PC-9 (cell line): ENCODE data around the gene UBE3A. TPM values are rescaled to one million over a fixed set of nuclear protein-coding genes. Genes with fewer than 3 reads are reported as not detected.
A peak's percentile ranks its signal among the peaks of the same experiment; 100 is the strongest.

ENCODE experiments used
- BruUV-seq: library from RNA; stranded (reverse); fragments of 400-500 nt; replicated peaks from 2 replicates; lab custom pipeline; 2021; lab: Mats Ljungman, UMichigan
- CTCF ChIA-PET: fragments of 300-600 bp; sonication (Branson Sonifier 250); formaldehyde crosslinking; loops from one replicate; lab custom pipeline; 2022; ENCODE audit warnings: antibody characterized with exemption; lab: Charles Lee
- POLR2A ChIA-PET: fragments of 300-600 bp; sonication (Branson Sonifier 250); formaldehyde crosslinking; loops from one replicate; lab custom pipeline; 2022; ENCODE audit warnings: antibody characterized with exemption; ENCODE audit not compliant: unreplicated experiment; lab: Charles Lee
- DNase-seq, 2 experiments: peaks; one replicate each; pipeline versions ENCODE4 v3.0.0 to v3.0.0-alpha.2; 2015 to 2022; ENCODE audit warnings: mixed read lengths in 1 of 2
- H2AFZ ChIP-seq: fragments of 200-600 bp; sonication (generic); 2 replicates; pipeline ENCODE4 v1.8.1; 2017; ENCODE audit warnings: antibody characterized with exemption
- H3F3A ChIP-seq: fragments of 200-600 bp; sonication (generic); 2 replicates; pipeline ENCODE4 v1.8.1; 2017; ENCODE audit warnings: antibody characterized with exemption, mild to moderate bottlenecking, low read depth; ENCODE audit not compliant: insufficient read depth
- H3K27ac ChIP-seq: fragments of 200-600 bp; sonication (generic); 2 replicates; pipeline ENCODE4 v1.6.1; 2016; ENCODE audit warnings: mixed run types
- H3K27me3 ChIP-seq: fragments of 200-600 bp; sonication (generic); 2 replicates; pipeline ENCODE4 v1.6.1; 2016; ENCODE audit warnings: low read depth, mixed run types; ENCODE audit not compliant: insufficient read depth
- H3K36me3 ChIP-seq: fragments of 200-600 bp; sonication (generic); 2 replicates; pipeline ENCODE4 v1.6.1; 2016; ENCODE audit warnings: low read depth, mixed run types
- H3K4me1 ChIP-seq: fragments of 200-600 bp; sonication (generic); replicated peaks from 2 replicates; pipeline ENCODE4 v1.6.1; 2016; ENCODE audit warnings: mixed run types; ENCODE audit not compliant: insufficient read depth
- H3K4me2 ChIP-seq: fragments of 200-600 bp; sonication (generic); 2 replicates; pipeline ENCODE4 v1.6.1; 2017; ENCODE audit warnings: mixed run types
- H3K4me3 ChIP-seq: fragments of 200-600 bp; sonication (generic); 2 replicates; pipeline ENCODE4 v1.6.1; 2016; ENCODE audit warnings: mixed run types
- H3K79me2 ChIP-seq: fragments of 200-600 bp; sonication (generic); 2 replicates; pipeline ENCODE4 v1.6.1; 2017; ENCODE audit warnings: low read depth, mixed run types
- H3K9me2 ChIP-seq: fragments of 200-600 bp; sonication (generic); 2 replicates; pipeline ENCODE4 v1.8.1; 2017; ENCODE audit warnings: mild to moderate bottlenecking; ENCODE audit not compliant: insufficient read depth
- H3K9me3 ChIP-seq: fragments of 200-600 bp; sonication (generic); 2 replicates; pipeline ENCODE4 v1.8.1; 2016; ENCODE audit warnings: low read depth; ENCODE audit not compliant: insufficient read depth
- H4K20me1 ChIP-seq: fragments of 200-600 bp; sonication (generic); 2 replicates; pipeline ENCODE4 v1.8.1; 2017; ENCODE audit not compliant: insufficient read depth
- CTCF ChIP-seq: fragments of 200-600 bp; sonication (generic); conservative IDR thresholded peaks from 2 replicates; pipeline ENCODE4 v1.6.1; 2017; ENCODE audit warnings: mixed run types, antibody characterized with exemption, mild to moderate bottlenecking, moderate library complexity
- EZH2 ChIP-seq: fragments of 200-600 bp; sonication (generic); IDR thresholded peaks from 2 replicates; pipeline ENCODE4 v1.8.0; 2017; ENCODE audit warnings: antibody characterized with exemption, low read depth
- intact Hi-C: fragments of 100-400 bp; cut with micrococcal nuclease; formaldehyde crosslinking; loops from one replicate; pipeline ENCODE4 v1.10.0; 2022; ENCODE audit not compliant: unreplicated experiment
- total RNA-seq: library from RNA; stranded (reverse); gene quantifications from 2 replicates; pipeline ENCODE4 v1.2.3, GENCODE V29; 2021

Gene UBE3A
- total RNA-seq, 1 experiment from 2014 or later, result 65.2 TPM

GRCh38 chr15:25481208-25481859 lies 42.5 kb upstream of the UBE3A start:
- Histone ChIP-seq H3K4me3 (no peak overlapping the region), H3K4me1 (no peaks in the 10 kb centered on the region), H3K36me3 (no peaks in the 10 kb centered on the region), H3K9me2 (no peaks in the 10 kb centered on the region), H3K27me3 (no peaks in the 10 kb centered on the region), H4K20me1 (no peaks in the 10 kb centered on the region), H3K27ac (no peak overlapping the region), H2AFZ (0 out of 2 replicates have a peak overlapping the region, but pooled peaks have one; percentile 62), H3K9me3 (no peaks in the 10 kb centered on the region), H3K4me2 (peak overlapping the region; percentile 58), H3F3A (no peaks in the 10 kb centered on the region), H3K79me2 (no peaks in the 10 kb centered on the region)
- TF ChIP-seq EZH2 (no peak), CTCF (no peak)
- ChIA-PET POLR2A (no interaction called here), CTCF (no interaction called here)
- DNase-seq, result peak in 1 of 2 experiments; percentile 7
- BruUV-seq, result no TSS peak
- intact Hi-C loops, result no loop called here

- TF ChIP-seq EZH2, result no peak
- no peak for TF ChIP-seq CTCF
- H3K79me2 ChIP-seq, result no peaks in the 10 kb centered on the region
- intact Hi-C loops, result no loop called here
- no peaks in the 10 kb centered on the region for H3K9me2 ChIP-seq
- no peak overlapping the region for H3K4me3 ChIP-seq
- H3K4me2 ChIP-seq, result no peak overlapping the region
- no peak for DNase-seq
- BruUV-seq, result no TSS peak
- ChIA-PET POLR2A (no interaction called here), CTCF (no interaction called here)
- no peaks in the 10 kb centered on the region for H3K4me1 ChIP-seq
- no peak overlapping the region for H3K27ac ChIP-seq
- no peaks in the 10 kb centered on the region for H3F3A ChIP-seq
- H2AFZ ChIP-seq, result no peak overlapping the region
- H3K36me3 ChIP-seq, result no peaks in the 10 kb centered on the region
- H4K20me1 ChIP-seq, result no peaks in the 10 kb centered on the region
- no peaks in the 10 kb centered on the region for H3K9me3 ChIP-seq
- H3K27me3 ChIP-seq, result no peaks in the 10 kb centered on the region
Observed at GRCh38 chr15:25478313-25478712, 39.5 kb upstream of the UBE3A start.

DNA sequence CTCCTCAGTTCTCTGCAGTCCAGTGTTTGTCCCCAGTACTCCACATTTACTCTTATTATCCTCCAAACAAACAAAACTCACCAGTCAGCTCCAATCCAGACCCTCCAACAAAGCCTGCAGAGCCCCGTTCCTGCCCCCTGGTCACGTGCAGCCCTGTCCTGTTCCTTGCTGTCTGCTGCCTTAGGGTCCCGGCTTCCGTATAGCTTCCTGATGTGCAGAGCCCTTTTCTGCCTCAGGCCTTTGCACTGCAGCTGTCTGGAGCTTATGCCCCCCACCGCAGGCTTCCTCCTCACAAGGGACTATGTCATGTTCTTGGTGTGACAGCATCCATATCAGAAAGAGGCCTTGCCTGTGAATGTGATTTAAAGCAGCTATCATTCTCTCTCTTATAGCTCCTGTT lies 39.0 kb upstream of the UBE3A start:
- Histone ChIP-seq H3K79me2 (no peaks in the 10 kb centered on the region), H2AFZ (no peak overlapping the region), H3K27me3 (no peaks in the 10 kb centered on the region), H3K4me2 (no peak overlapping the region), H3F3A (no peaks in the 10 kb centered on the region), H3K4me1 (no peaks in the 10 kb centered on the region), H3K9me3 (no peaks in the 10 kb centered on the region), H4K20me1 (no peaks in the 10 kb centered on the region), H3K9me2 (no peaks in the 10 kb centered on the region), H3K36me3 (no peaks in the 10 kb centered on the region), H3K27ac (no peak overlapping the region), H3K4me3 (no peak overlapping the region)
- POLR2A ChIA-PET, result no interaction called here
- no TSS peak for BruUV-seq
- DNase-seq, result no peak
- intact Hi-C loops, result no loop called here
- CTCF ChIA-PET, result no interaction called here
- TF ChIP-seq CTCF (no peak), EZH2 (no peak)
